BLaER1 (cell line): ENCODE results near the gene OR56A5.
A peak's percentile ranks its signal among the peaks of the same experiment; 100 is the strongest.
"Not testable (repeated sequence)": the region's sequence is repeated elsewhere in the genome, so short reads cannot be mapped to it uniquely, and the experiment has no call there.

Experiments used
- H3K27ac ChIP-seq: shearing (Covaris generic); formaldehyde crosslinking; 2 replicates; pipeline ENCODE4 v1.8.1; 2022
- H3K27me3 ChIP-seq: shearing (Covaris generic); formaldehyde crosslinking; 2 replicates; pipeline ENCODE4 v1.8.1; 2022
- H3K36me3 ChIP-seq: shearing (Covaris generic); formaldehyde crosslinking; 2 replicates; pipeline ENCODE4 v1.8.1; 2022
- H3K4me1 ChIP-seq: shearing (Covaris generic); formaldehyde crosslinking; 2 replicates; pipeline ENCODE4 v1.8.1; 2022
- H3K4me2 ChIP-seq: shearing (Covaris generic); formaldehyde crosslinking; 2 replicates; pipeline ENCODE4 v1.8.1; 2022
- H3K4me3 ChIP-seq: shearing (Covaris generic); formaldehyde crosslinking; 2 replicates; pipeline ENCODE4 v1.8.1; 2022
- H3K9ac ChIP-seq: shearing (Covaris generic); formaldehyde crosslinking; 2 replicates; pipeline ENCODE4 v1.8.1; 2022
- H3K9me3 ChIP-seq: shearing (Covaris generic); formaldehyde crosslinking; 2 replicates; pipeline ENCODE4 v1.8.1; 2022
- H4K20me1 ChIP-seq: shearing (Covaris generic); formaldehyde crosslinking; 2 replicates; pipeline ENCODE4 v1.8.1; 2022
- Cebpa-rat ChIP-seq: shearing (Covaris generic); IDR thresholded peaks from 2 replicates; pipeline ENCODE4 v1.8.1; 2022

The OR56A5 gene

GRCh38 chr11:5986885-5987284 lies 18.6 kb upstream of the OR56A5 start, which contains the start of gene OR52L1:
Gene OR52L1 (minus strand): TSS chr11:5986985. CDS start chr11:5986930, 55 bp downstream.
- Histone ChIP-seq H4K20me1 (no peaks in the 10 kb centered on the region), H3K9me3 (peaks cover 7% of the 10 kb centered on the region), H3K4me1 (no peaks in the 10 kb centered on the region), H3K4me3 (no peak within 1 kb of the TSS), H3K4me2 (no peak within 1 kb of the TSS), H3K27ac (no peak within 1 kb of the TSS), H3K27me3 (no peaks in the 10 kb centered on the region), H3K36me3 (no peaks in the 10 kb centered on the region), H3K9ac (no peak within 1 kb of the TSS)
- no peak for TF ChIP-seq Cebpa-rat

DNA sequence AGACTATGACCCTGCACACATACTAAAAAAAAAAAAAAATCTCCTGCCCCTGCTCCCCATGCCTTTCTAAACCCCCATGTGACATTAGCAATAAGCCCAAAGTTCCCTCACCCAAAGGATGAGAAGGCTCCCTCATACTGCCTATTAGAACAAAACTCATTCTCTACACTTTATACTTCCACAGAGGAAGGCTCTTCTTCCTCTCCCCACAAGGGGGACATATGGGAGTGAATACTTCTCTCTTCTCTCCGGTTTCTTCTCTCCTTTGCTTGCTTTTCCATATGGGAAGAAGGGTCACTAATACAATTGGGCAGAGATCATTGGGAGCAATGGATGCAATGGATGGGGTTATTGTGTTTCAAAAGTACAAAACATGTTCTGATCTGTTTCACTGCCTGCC lies 15.1 kb upstream of the OR56A5 start:
- no peaks in the 10 kb centered on the region for H3K27me3 ChIP-seq
- no peak for TF ChIP-seq Cebpa-rat
- no peak overlapping the region for H3K9ac ChIP-seq

GRCh38 chr11:5973530-5973929 lies 5.2 kb upstream of the OR56A5 start:
- Histone ChIP-seq H3K9ac (no peak overlapping the region), H3K36me3 (no peaks in the 10 kb centered on the region), H3K4me1 (peaks cover 8% of the 10 kb centered on the region), H3K4me3 (no peak overlapping the region), H3K9me3 (peaks cover 8% of the 10 kb centered on the region; the same call in 1 of the 2 replicates), H4K20me1 (no peaks in the 10 kb centered on the region), H3K27me3 (no peaks in the 10 kb centered on the region), H3K27ac (no peak overlapping the region), H3K4me2 (peak overlapping the region; percentile 6)
- TF ChIP-seq Cebpa-rat, result no peak

More for the DNA sequence above, 15.1 kb upstream of the OR56A5 start:
- Histone ChIP-seq H3K9me3 (peaks cover 21% of the 10 kb centered on the region), H3K27ac (no peak overlapping the region), H4K20me1 (no peaks in the 10 kb centered on the region), H3K4me1 (no peaks in the 10 kb centered on the region), H3K4me2 (no peak overlapping the region), H3K36me3 (no peaks in the 10 kb centered on the region), H3K4me3 (no peak overlapping the region)

- Histone ChIP-seq H3K4me1 (no peaks in the 10 kb centered on the region), H3K9ac (no peak overlapping the region), H3K27ac (no peak overlapping the region), H4K20me1 (no peaks in the 10 kb centered on the region), H3K9me3 (peaks cover 9% of the 10 kb centered on the region; the same call in 1 of the 2 replicates), H3K36me3 (no peaks in the 10 kb centered on the region), H3K4me3 (no peak overlapping the region), H3K4me2 (no peak overlapping the region), H3K27me3 (no peaks in the 10 kb centered on the region)
- TF ChIP-seq Cebpa-rat, result no peak
Measured at GRCh38 chr11:5967708-5968107, 586 bp downstream of the OR56A5 start.

GRCh38 chr11:5966958-5967357 lies 1.3 kb downstream of the OR56A5 start:
- no peaks in the 10 kb centered on the region for H3K4me1 ChIP-seq
- no peak overlapping the region for H3K4me3 ChIP-seq
- no peaks in the 10 kb centered on the region for H3K27me3 ChIP-seq
- no peak overlapping the region for H3K9ac ChIP-seq
- peaks cover 13% of the 10 kb centered on the region for H3K9me3 ChIP-seq
- no peak overlapping the region for H3K4me2 ChIP-seq
- no peak overlapping the region for H3K27ac ChIP-seq
- no peaks in the 10 kb centered on the region for H3K36me3 ChIP-seq
- H4K20me1 ChIP-seq, result no peaks in the 10 kb centered on the region
- TF ChIP-seq Cebpa-rat, result no peak

DNA sequence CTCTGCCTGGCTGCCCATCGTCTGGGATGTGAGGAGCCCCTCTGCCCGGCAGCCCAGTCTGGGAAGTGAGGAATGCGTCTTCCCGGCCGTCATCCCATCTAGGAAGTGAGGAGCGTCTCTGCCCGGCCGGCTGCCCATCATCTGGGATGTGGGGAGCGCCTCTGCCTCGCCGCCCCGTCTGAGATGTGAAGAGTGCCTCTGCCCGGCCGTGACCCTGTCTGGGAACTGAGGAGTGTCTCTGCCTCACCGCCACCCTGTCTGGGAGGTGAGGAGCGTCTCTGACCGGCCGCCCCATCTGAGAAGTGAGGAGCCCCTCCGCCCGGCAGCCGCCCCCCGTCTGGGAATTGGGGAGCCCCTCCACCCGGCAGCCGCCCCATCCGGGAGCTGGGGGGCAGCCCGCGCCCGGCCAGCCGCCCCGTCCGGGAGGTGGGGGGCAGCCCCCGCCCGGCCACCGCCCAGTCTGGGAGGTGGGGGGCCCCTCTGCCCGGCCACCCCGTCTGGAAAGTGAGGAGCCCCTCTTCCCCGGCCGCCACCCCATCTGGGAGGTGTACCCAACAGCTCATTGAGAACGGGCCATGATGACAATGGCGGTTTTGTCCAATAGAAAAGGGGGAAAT lies 7.5 kb downstream of the OR56A5 start:
- not testable (repeated sequence) for H3K9ac ChIP-seq

GRCh38 chr11:5955586-5955985 lies 12.7 kb downstream of the OR56A5 start:
- Histone ChIP-seq H3K27ac (no peak overlapping the region), H3K9me3 (peaks cover 11% of the 10 kb centered on the region), H3K4me2 (no peak overlapping the region), H3K4me3 (no peak overlapping the region), H3K27me3 (no peaks in the 10 kb centered on the region), H3K36me3 (no peaks in the 10 kb centered on the region), H3K9ac (no peak overlapping the region), H4K20me1 (no peaks in the 10 kb centered on the region), H3K4me1 (no peaks in the 10 kb centered on the region)
- no peak for TF ChIP-seq Cebpa-rat

More for the DNA sequence above, 7.5 kb downstream of the OR56A5 start:
- not testable (repeated sequence) for H3K4me1 ChIP-seq, H3K36me3 ChIP-seq, H3K4me3 ChIP-seq, H3K27ac ChIP-seq, H3K4me2 ChIP-seq, H4K20me1 ChIP-seq, H3K27me3 ChIP-seq
- H3K9me3 ChIP-seq, result peaks cover 30% of the 10 kb centered on the region

DNA sequence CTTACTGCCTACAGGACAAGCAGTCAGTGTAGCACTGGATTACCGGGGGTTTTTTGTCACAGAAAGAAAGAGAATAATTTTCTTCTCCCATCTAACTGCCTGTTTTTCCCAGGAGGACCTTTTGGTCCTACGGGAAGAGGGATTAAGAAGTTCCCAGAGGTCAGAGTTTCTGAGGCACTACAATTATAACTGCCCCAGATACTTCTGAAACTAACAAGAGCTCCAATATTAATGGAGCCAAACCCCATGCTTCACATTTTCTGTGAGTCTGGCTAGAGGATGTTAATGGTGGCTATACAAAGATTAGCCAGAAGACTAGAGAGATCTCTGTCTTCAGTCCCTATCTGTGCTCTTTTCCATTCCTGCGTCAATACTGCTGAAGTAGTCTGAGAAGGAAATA lies 26.3 kb downstream of the OR56A5 start, which contains the start of gene OR56A3:
Gene OR56A3 (plus strand): TSS at position 301 of the 400 bp plus-strand sequence. CDS start 5,096 bp downstream, outside the sequence.
- Histone ChIP-seq H3K4me3 (no peak within 1 kb of the TSS), H3K4me2 (no peak within 1 kb of the TSS), H3K9me3 (peaks cover 16% of the 10 kb centered on the region), H3K9ac (no peak within 1 kb of the TSS), H3K4me1 (no peaks in the 10 kb centered on the region), H3K27me3 (no peaks in the 10 kb centered on the region), H3K36me3 (no peaks in the 10 kb centered on the region), H3K27ac (no peak within 1 kb of the TSS), H4K20me1 (no peaks in the 10 kb centered on the region)
- no peak for TF ChIP-seq Cebpa-rat

DNA sequence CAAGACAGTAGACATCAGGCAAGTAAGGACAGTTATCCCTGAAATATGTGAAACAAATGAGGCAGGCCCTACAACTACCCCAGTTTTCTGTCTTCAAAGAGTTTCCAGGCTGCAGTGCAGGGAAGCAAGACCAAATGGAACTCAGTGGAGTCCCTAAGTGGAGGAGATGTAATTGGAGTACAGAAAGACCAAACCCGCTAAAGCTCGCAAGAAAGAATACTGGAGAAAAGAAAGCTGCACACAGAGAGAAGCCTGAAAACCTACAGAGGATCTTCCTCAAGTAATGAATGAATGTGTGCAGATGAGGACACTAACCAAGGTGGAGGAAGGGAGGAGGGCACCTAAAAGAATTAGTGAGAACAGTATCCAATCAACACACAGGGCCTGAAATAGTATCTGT lies 27.5 kb downstream of the OR56A5 start:
- H3K9me3 ChIP-seq, result peaks cover 23% of the 10 kb centered on the region
- no peak overlapping the region for H3K4me3 ChIP-seq
- H4K20me1 ChIP-seq, result no peaks in the 10 kb centered on the region
- TF ChIP-seq Cebpa-rat, result no peak
- no peak overlapping the region for H3K4me2 ChIP-seq
- H3K9ac ChIP-seq, result no peak overlapping the region
- H3K27ac ChIP-seq, result no peak overlapping the region
- no peaks in the 10 kb centered on the region for H3K36me3 ChIP-seq
- no peaks in the 10 kb centered on the region for H3K4me1 ChIP-seq
- H3K27me3 ChIP-seq, result no peaks in the 10 kb centered on the region

- H3K4me3 ChIP-seq, result no peak overlapping the region
- H4K20me1 ChIP-seq, result no peaks in the 10 kb centered on the region
- H3K4me1 ChIP-seq, result no peaks in the 10 kb centered on the region
- no peak for TF ChIP-seq Cebpa-rat
- no peak overlapping the region for H3K4me2 ChIP-seq
- H3K9ac ChIP-seq, result no peak overlapping the region
- H3K9me3 ChIP-seq, result peaks cover 29% of the 10 kb centered on the region
- no peaks in the 10 kb centered on the region for H3K27me3 ChIP-seq
- no peaks in the 10 kb centered on the region for H3K36me3 ChIP-seq
- H3K27ac ChIP-seq, result no peak overlapping the region
Measured at GRCh38 chr11:5938603-5938965, 29.7 kb downstream of the OR56A5 start.
